Stimulated activated CD8-positive, alpha-beta memory T cell treated with anti-CD3 and anti-CD28 coated beads, Interleukin-12 subunit alpha, Interleukin-12 subunit beta, amount 100 ng/mL, for 24 hours (primary cell): ENCODE results near the gene PKN1.
"Not testable (repeated sequence)": the region's sequence is repeated elsewhere in the genome, so short reads cannot be mapped to it uniquely, and the experiment has no call there.

Experiments used
- DNase-seq: peaks from one replicate; pipeline ENCODE4 v3.0.0-alpha.2; 2020; ENCODE audit errors: extremely low read depth

Gene PKN1

DNA sequence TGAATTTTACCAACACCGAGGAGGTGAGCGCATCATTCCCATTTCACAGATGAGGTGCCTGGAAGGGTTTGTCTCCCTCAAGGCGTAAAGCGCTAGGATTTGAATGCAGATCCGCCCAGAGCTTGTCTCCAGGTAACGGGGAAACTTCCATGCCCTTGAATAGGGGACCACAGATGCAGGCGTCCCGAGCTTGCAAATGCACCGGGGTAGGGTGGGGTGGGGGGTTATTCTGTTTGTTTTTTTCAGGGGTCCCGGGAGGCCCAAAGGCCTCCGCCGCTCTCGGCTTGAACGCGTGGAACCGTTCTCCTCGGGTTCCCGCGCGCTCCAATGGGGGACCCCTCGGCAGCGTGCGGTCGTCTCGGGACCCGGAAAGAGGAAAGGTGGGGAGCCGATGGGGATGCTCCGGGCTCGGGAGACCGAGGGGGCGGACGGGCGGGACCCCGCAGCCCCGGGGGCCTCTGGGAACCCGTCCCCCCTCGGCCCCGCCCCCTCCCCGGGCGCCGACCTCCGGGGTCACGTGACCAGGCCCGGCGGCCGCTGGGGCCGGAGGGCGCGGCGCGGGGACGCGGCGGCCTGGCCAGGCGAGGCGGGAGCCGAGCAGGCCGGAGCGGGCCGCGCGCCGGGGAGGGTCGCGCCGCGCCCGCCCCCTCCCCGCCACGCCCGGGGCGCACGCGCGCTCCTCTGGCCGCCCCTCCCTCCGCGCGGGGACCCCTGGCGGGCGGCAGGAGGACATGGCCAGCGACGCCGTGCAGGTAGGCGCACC is at the start of gene PKN1:
TSS of gene PKN1 (plus strand) at position 516 of the 763 bp plus-strand sequence. CDS start at position 732, 216 bp downstream.
- DNase-seq, result peak; percentile 42

GRCh38 chr19:14383661-14384555 is 49.2 kb upstream of the PKN1 start:
- DNase-seq, result no peak

DNA sequence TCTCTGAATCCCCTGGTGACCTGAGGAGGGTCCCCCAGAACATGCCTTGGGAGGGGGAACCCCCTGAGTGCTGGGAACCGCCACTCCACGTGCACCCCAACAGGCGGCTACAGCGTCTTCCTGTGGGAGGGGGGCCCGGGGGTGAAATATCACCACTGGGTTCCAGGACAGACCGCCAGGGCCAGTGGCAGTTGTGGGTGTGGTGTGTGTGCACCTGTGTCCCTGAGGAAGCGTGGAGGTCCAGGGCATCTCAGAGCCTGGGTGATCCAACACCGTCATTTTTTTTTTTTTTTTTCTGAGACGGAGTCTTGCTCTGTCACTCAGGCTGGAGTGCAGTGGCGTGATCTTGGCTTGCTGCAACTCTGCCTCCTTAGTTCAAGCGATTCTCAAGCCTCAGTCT is 47.6 kb upstream of the PKN1 start:
- no peak for DNase-seq

DNA sequence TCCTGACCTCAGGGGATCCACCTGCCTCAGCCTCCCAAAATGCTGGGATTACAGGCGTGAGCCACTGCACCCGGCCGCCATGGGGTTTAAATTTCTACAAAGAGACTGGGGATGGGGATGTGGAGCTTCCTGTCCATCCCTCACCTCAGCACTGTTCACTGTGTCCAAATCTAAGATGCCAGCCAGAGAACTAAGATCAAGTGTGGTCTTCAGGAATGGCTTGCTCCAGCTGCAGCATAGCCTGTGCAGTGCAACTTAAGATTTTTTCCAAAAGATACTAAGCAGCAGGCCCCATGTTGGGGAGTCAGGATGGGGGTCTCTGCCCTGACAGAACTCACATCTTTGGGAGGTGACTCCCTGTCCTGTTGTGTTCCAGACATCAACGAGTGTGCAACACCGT is 42.6 kb upstream of the PKN1 start:
- DNase-seq, result no peak

DNA sequence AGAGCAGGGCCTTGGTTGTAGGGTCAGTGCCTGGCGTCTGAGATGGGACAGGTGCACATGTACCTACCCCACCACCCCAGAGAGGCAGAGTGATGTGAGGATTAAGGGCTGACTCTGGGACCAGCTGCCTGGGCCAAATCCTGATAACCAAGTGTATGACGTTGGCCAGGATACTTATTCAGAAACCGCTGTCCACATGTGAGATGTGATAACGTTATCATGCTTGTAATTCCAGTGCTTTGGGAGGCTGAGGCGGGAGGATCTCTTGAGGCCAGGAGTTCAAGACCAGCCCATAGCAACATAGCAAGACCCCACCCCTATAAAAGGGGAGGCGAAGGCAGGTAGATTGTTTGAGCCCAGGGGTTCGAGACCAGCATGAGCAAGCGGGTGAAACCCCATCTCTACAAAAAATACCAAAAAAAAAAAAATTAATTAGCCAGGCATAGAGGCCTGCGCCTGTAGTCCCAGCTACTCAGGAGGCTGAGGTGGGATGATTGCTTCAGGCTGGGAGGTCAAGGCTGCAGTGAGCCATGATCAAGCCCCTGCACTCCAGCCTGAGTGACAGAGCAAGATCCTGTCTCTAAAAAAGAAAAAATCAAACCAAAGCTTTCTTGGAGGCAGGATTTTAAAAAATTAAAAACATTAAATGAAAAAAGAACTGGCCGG is 41.8 kb upstream of the PKN1 start:
- DNase-seq, result no peak

DNA sequence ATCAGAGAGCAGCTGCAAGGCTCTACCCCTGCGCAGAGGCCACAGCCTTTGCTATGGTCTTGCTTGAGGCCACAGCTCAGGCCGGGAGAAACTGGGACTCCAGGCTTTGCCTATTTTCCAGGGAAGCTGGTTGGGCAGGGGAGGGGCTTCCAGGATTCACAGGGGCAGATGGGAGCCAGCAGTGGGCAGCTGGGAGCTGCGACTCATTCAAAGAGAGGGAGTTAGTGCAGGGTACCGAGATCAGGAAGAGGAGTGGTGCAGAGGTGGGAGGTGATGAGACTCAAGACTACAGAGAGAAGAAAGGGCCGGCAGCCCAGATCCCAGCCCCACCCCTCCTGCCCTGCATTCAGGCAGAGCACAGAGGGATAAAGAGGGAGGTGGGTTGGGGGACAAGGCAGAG is 39.8 kb upstream of the PKN1 start:
- no peak for DNase-seq

DNA sequence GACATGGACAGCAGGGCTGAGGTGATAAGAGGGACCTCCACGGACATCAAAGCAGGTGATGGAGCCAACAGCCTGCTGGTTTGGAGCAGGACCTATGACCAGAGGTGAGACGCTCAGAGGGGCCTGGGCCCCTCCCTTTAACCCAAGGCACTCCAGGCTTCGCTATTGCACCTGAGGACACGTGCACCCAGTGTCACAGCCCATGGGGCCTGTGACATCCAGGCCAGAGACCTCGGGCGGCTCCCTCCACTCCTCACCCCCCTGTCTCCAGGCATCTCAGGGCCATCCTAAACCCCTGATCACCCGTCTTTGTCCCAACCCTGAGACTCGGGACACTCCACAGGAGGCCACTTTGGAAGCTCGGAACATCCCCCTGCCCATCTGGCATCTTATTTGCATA is 38.9 kb upstream of the PKN1 start:
- no peak for DNase-seq

GRCh38 chr19:14395262-14395661 is 37.8 kb upstream of the PKN1 start:
- no peak for DNase-seq

DNA sequence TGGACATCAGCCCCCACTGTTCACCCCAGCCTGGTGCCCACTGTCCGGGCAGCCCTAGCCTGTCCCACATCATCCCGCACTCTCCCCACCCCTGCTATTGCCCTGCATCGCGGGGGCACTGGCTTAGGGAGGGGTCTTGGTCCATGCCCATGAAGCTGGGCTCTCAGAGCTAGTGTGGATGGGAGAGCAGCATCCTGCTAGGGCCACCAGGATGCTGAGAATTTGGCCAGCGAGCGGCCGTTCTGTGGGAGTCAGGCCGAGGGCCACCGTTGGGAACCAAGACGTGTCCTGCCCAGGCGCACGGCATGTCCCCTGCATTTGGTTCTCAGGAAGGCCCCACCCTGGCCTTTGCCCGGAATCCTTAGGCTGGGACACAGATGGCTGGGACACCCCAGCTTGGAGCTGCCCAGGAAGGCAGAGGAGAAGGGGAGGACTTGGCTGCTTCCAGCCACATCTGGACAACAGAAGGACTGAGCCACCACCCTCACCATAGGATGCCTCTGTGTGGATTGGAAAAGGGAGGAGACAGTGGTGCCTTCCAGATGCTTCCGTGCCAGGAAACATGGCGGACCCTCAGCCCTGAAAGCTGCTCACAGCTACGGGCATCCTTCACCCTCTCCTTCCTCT is 37.3 kb upstream of the PKN1 start:
- no peak for DNase-seq

DNA sequence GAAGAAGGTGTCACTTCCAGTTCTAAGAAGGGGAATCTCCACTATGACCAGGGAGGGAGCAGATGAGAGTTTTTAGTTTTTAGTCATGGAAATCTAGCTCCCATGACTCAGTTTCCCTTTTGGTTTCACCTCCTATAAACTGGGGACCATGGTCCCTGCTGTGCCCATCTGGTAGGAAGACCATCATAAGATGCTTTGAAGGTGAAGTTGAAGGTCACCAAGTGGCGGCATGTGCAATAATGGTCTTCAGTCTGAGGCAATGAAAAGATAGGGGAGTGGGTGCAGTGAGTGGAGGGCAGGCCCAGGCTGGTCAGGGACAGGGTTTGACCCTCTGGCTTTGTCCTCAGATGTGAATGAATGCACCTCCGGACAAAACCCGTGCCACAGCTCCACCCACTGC is 36.4 kb upstream of the PKN1 start:
- DNase-seq, result not testable (repeated sequence)

- not testable (repeated sequence) for DNase-seq
Measured at GRCh38 chr19:14397168-14397567, 35.9 kb upstream of the PKN1 start.

DNA sequence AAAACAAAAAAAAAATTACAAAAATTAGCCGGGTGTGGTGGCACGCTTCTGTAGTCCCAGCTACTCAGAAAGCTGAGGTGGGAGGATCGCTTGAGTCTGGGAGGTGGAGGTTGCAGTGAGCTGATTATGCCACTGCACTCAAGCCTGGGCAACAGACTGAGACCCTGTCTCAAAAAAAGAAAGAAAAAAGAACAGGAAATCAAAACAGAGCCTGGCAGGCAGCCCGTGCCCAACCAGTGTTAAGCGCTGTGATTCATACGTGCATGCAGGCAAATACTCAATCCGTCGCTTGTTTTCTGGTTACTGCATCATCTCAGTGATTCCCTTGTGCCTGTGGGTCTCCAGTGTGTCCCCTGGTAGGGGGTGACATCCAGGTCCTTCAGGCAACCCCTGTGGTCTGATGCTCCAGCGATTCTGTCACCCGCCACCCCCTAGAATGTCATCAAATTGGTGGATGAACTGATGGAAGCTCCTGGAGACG is 32.1 kb upstream of the PKN1 start:
- no peak for DNase-seq

GRCh38 chr19:14401468-14402195 is 31.5 kb upstream of the PKN1 start:
- no peak for DNase-seq

- no peak for DNase-seq
Measured at GRCh38 chr19:14402332-14403144, 30.6 kb upstream of the PKN1 start.

DNA sequence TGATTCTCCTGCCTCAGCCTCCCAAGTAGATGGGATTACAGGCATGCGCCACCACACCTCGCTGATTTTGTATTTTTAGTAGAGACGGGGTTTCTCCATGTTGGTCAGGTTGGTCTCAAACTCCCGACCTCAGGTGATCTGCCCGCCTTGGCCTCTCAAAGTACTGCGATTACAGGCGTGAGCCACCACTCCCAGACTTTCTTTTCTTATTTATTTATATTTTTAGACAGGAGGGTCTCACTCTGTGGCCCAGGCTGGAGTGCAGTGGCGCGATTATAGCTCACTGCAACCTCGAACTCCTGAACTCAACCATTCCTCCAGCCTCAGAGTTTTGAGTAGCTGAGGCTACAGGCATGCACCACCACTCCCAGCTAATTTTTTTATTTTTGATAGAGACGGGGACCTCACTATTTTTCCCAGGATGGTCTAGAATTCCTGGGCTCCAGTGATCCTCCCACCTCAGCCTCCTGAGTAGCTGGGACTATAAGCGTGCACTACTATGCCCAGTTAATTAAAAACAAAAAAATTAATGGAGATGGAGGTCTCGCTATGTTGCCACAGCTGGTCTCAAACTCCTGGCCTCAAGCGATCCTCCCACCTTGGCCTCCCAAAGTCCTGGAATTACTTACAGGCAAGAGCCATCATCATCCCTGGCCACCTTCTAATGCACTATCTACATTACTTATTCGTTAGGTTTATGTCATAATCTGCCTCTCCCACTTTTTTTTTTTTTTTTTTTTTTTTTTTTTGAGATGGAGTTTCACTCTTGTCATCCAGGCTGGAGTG is 29.8 kb upstream of the PKN1 start:
- DNase-seq, result not testable (repeated sequence)

DNA sequence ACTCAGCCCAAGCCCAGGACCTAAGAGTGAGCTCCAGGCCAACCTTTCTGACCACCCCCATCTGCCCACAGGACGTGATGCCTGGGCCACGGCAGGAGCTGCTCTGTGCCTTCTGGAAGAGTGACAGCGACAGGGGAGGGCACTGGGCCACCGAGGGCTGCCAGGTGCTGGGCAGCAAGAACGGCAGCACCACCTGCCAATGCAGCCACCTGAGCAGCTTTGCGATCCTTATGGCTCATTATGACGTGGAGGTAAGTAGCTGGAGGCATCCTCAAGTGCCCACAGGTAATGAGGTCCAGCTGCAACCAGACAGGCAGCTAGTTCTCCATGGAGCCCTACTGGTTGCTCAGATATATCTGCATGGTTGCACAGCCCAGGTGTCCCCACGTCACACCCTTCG is 28.8 kb upstream of the PKN1 start:
- no peak for DNase-seq

DNA sequence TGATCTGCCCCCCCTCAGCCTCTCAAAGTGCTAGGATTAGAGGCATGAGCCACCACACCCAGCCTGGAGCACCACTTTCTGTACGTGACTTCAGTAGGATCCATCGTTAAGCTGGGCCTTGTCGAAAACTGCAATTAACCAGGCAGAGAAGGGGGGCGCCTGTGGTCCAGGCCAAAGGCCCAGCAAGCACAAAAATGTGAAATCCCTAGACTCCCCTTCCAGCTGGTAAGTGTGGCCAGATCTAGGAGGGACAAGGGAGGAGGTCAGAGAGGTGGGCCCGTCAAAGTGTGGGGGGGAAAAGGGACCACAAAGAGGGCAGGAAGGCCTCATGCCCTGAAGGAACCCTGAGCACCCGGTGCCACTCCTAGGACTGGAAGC is 27.7 kb upstream of the PKN1 start:
- no peak for DNase-seq

DNA sequence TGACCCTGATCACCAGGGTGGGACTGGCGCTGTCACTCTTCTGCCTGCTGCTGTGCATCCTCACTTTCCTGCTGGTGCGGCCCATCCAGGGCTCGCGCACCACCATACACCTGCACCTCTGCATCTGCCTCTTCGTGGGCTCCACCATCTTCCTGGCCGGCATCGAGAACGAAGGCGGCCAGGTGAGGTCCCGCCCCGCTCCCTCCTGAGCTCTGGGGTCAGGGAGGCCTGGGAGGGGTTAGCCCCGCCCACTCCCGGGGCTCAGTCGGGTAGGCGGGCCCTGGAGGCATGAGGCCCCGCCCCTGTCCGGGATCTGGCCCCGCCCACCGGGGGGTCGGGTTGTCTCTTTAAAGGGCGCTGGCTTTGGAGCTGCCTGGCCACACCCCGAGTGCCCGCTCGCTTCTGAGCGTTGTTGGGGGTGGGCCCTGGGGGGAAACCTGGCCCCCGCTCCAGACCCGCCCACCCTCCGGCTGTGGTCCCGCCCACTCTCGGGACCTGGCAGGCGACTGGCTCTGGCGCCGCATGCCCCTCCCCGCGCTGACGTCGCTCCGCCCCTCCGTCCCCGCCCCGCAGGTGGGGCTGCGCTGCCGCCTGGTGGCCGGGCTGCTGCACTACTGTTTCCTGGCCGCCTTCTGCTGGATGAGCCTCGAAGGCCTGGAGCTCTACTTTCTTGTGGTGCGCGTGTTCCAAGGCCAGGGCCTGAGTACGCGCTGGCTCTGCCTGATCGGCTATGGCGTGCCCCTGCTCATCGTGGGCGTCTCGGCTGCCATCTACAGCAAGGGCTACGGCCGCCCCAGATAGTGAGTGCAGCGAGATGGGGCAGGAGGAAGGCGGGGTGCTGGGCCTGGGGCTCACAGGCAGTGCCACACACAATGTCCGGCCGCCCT is 27.1 kb upstream of the PKN1 start:
- peak; percentile 62 for DNase-seq
